Liver (tissue), 9 donors: ENCODE results near the gene PIK3CG. TPM values are rescaled to one million over a fixed set of nuclear protein-coding genes. Genes with fewer than 3 reads are reported as not detected.

Experiments used
- DNase-seq: peaks from one replicate; pipeline ENCODE4 v3.0.0-alpha.2; 2017; ENCODE audit warnings: low spot score
- H3K27ac ChIP-seq, 2 donors: one replicate each; pipeline ENCODE4 v1.7.0; 2013; ENCODE audit warnings: inconsistent platforms in 2 of 2, low read length in 2 of 2, control low read depth in 1 of 2, low read depth in 1 of 2, mild to moderate bottlenecking in 1 of 2
- H3K27me3 ChIP-seq, 4 donors: one replicate each; pipeline versions ENCODE4 v1.6.1 to v1.7.0; 2013; ENCODE audit warnings: low read length in 3 of 4, inconsistent platforms in 1 of 4, mild to moderate bottlenecking in 1 of 4, moderate library complexity in 1 of 4; ENCODE audit not compliant: control insufficient read depth in 4 of 4, insufficient read depth in 4 of 4
- H3K36me3 ChIP-seq, 4 donors: one replicate each; pipeline versions ENCODE4 v1.6.1 to v1.7.0; 2013; ENCODE audit warnings: low read length in 3 of 4, mild to moderate bottlenecking in 3 of 4, low read depth in 1 of 4, moderate library complexity in 1 of 4; ENCODE audit not compliant: control insufficient read depth in 4 of 4, insufficient read depth in 3 of 4
- H3K4me1 ChIP-seq, 4 donors: one replicate each; pipeline versions ENCODE4 v1.6.1 to v1.7.0; 2013; ENCODE audit warnings: low read length in 3 of 4, mild to moderate bottlenecking in 3 of 4, moderate library complexity in 1 of 4; ENCODE audit not compliant: control insufficient read depth in 4 of 4, insufficient read depth in 4 of 4
- H3K4me3 ChIP-seq, 3 donors: one replicate each; pipeline versions ENCODE4 v1.6.1 to v1.7.0; 2013; ENCODE audit warnings: low read length in 3 of 3, control low read depth in 1 of 3, low read depth in 1 of 3, mild to moderate bottlenecking in 1 of 3
- H3K9ac ChIP-seq, 2 donors: one replicate each; pipeline ENCODE4 v1.7.0; 2013; ENCODE audit warnings: low read length in 2 of 2, mild to moderate bottlenecking in 2 of 2, moderate library complexity in 2 of 2, control low read depth in 1 of 2, low read depth in 1 of 2
- H3K9me3 ChIP-seq, 4 donors: one replicate each; pipeline versions ENCODE4 v1.6.1 to v1.7.0; 2013; ENCODE audit warnings: low read length in 3 of 4; ENCODE audit not compliant: control insufficient read depth in 4 of 4
- EGR1 ChIP-seq, 2 donors: IDR thresholded peaks; 2 replicates each; pipeline ENCODE4 v1.6.1; 2016 to 2018; ENCODE audit warnings: antibody characterized with exemption in 2 of 2, low read depth in 2 of 2
- FOXA1 ChIP-seq: IDR thresholded peaks from 2 replicates; pipeline ENCODE4 v1.6.1; 2016; ENCODE audit warnings: antibody characterized with exemption
- GABPA ChIP-seq, 2 donors: IDR thresholded peaks in 1 of 2; conservative IDR thresholded peaks in 1 of 2; 2 replicates each; pipeline ENCODE4 v1.6.1; 2016; ENCODE audit warnings: antibody characterized with exemption in 2 of 2, mild to moderate bottlenecking in 1 of 2, moderate library complexity in 1 of 2
- HNF4A ChIP-seq, 2 donors: conservative IDR thresholded peaks; 2 replicates each; pipeline ENCODE4 v1.6.1; 2016; ENCODE audit warnings: antibody characterized with exemption in 2 of 2, mild to moderate bottlenecking in 2 of 2
- HNF4G ChIP-seq: IDR thresholded peaks from 2 replicates; pipeline ENCODE4 v1.6.1; 2016; ENCODE audit warnings: antibody characterized with exemption
- JUND ChIP-seq, 2 donors: IDR thresholded peaks; 2 replicates each; pipeline ENCODE4 v1.6.1; 2016; ENCODE audit warnings: antibody characterized with exemption in 2 of 2
- NR2F2 ChIP-seq: IDR thresholded peaks from 2 replicates; pipeline ENCODE4 v1.6.1; 2016; ENCODE audit warnings: antibody characterized with exemption
- RAD21 ChIP-seq, 2 donors: IDR thresholded peaks; 2 replicates each; pipeline ENCODE4 v1.6.1; 2016; ENCODE audit warnings: antibody characterized with exemption in 2 of 2, mild to moderate bottlenecking in 2 of 2
- RXRA ChIP-seq, 2 donors: IDR thresholded peaks; 2 replicates each; pipeline ENCODE4 v1.6.1; 2017 to 2018; ENCODE audit warnings: antibody characterized with exemption in 2 of 2, mild to moderate bottlenecking in 1 of 2
- SP1 ChIP-seq: IDR thresholded peaks from 2 replicates; pipeline ENCODE4 v1.6.1; 2018; ENCODE audit warnings: antibody characterized with exemption, mild to moderate bottlenecking
- TAF1 ChIP-seq: conservative IDR thresholded peaks from 2 replicates; pipeline ENCODE4 v1.6.1; 2016; ENCODE audit warnings: antibody characterized with exemption, mild to moderate bottlenecking
- YY1 ChIP-seq: IDR thresholded peaks from 2 replicates; pipeline ENCODE4 v1.6.1; 2016; ENCODE audit warnings: antibody characterized with exemption, mild to moderate bottlenecking
- WGBS: extraction: QIAGEN DNeasy Blood & Tissue Kit; methylation state at CpG from one replicate; pipeline ENCODE4 v1.1.7; 2013; 5-methylcytosine and 5-hydroxymethylcytosine counted together
- polyA plus RNA-seq, 2 donors: library from polyadenylated mRNA; stranded (reverse) in 1 of 2; unstranded in 1 of 2; fragments of 200-250 nt in 1 of 2; fragments of >200 nt in 1 of 2; fragmentation: Nextera tagmentation in 1 of 2; extraction: Ambion mirVana in 1 of 2; gene quantifications; one replicate each; pipeline versions ENCODE4 v1.2.1 to v1.2.3, GENCODE V29; 2013 to 2015
- total RNA-seq, 2 donors: library from RNA; depleted of rRNA; stranded (reverse); fragments of >200 nt; gene quantifications; one replicate each; pipeline ENCODE4 v1.2.3, GENCODE V29; 2014
- TF ChIP-seq, protein P1 (sequence below): IDR thresholded peaks from 2 replicates; pipeline ENCODE4 v1.6.1; 2016; ENCODE audit warnings: antibody characterized with exemption, mild to moderate bottlenecking
- TF ChIP-seq, protein P2 (sequence below): fragments of 150-350 bp; IDR thresholded peaks from 2 replicates; pipeline ENCODE4 v1.5.1; 2017; ENCODE audit warnings: improper control_type of control experiment, low read depth, low read length; ENCODE audit not compliant: missing input control
- TF ChIP-seq, protein P3 (sequence below): IDR thresholded peaks from 2 replicates; pipeline ENCODE4 v1.6.1; 2016; ENCODE audit warnings: antibody characterized with exemption
- TF ChIP-seq, protein P4 (sequence below): IDR thresholded peaks from 2 replicates; pipeline ENCODE4 v1.6.1; 2016; ENCODE audit warnings: antibody characterized with exemption
- donor health status: healthy.
- donor health status: healthy.
- donor health status: healthy.
- donor health status: healthy.
- donor health status: healthy.

PIK3CG gene
- total and polyA plus RNA-seq, 4 donors, result 0.36 to 4.1 (median 1.3) TPM

DNA sequence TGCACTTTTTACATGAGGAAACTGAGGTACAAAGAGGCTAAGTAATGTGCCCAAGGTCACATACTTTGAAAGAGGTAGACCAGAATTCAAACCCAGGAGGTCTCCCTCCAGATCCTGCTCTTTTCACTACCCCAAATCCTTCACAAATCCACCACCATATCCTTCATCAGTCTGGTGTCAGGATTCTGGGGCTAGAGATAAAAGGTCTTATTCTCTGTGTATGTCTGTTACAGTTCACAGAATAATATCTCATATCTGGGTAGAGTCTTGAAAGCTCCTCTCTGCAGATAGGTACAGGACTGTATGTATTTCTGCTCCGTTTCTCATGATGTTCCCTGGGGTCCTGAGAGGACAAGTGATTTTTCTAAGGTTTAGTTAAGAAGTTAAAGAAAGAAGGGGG, 4.9 kb downstream of the PIK3CG start (continued):
- TF ChIP-seq, protein P1, sequence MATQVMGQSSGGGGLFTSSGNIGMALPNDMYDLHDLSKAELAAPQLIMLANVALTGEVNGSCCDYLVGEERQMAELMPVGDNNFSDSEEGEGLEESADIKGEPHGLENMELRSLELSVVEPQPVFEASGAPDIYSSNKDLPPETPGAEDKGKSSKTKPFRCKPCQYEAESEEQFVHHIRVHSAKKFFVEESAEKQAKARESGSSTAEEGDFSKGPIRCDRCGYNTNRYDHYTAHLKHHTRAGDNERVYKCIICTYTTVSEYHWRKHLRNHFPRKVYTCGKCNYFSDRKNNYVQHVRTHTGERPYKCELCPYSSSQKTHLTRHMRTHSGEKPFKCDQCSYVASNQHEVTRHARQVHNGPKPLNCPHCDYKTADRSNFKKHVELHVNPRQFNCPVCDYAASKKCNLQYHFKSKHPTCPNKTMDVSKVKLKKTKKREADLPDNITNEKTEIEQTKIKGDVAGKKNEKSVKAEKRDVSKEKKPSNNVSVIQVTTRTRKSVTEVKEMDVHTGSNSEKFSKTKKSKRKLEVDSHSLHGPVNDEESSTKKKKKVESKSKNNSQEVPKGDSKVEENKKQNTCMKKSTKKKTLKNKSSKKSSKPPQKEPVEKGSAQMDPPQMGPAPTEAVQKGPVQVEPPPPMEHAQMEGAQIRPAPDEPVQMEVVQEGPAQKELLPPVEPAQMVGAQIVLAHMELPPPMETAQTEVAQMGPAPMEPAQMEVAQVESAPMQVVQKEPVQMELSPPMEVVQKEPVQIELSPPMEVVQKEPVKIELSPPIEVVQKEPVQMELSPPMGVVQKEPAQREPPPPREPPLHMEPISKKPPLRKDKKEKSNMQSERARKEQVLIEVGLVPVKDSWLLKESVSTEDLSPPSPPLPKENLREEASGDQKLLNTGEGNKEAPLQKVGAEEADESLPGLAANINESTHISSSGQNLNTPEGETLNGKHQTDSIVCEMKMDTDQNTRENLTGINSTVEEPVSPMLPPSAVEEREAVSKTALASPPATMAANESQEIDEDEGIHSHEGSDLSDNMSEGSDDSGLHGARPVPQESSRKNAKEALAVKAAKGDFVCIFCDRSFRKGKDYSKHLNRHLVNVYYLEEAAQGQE, result no peak
- TF ChIP-seq JUND (IDR thresholded peaks at IDR 0.05) (no peak), RXRA (IDR thresholded peaks at IDR 0.05) (no peak), NR2F2 (no peak), FOXA1 (no peak), SP1 (no peak), EGR1 (IDR thresholded peaks at IDR 0.05; ENCODE audit: low read depth in 2 of 2) (no peak), GABPA (IDR thresholded peaks at IDR 0.05 in 1 of 2, conservative IDR thresholded peaks at IDR 0.05 in 1 of 2) (no peak)

DNA sequence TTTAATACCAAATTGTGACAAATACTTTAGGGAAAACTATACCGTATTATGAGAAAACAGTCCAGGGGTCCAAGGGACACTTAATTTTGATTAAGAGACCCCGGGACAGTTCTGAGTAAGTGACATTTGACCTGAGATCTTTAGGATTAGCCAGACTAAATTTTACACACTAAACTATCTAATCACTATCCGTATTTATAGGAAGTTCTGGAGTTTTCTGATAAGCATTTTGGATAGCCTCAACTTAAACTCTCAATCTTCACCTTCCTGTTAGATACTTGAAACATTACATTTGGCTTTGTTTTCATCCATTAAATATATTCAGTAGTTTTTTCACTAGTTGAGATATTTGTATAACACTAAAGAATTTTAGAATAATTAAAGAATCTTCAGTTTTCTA, 5.4 kb downstream of the PIK3CG start:
- Histone ChIP-seq H3K4me3 (no peak overlapping the region), H3K27me3 (no peaks in the 10 kb centered on the region), H3K36me3 (no peaks in the 10 kb centered on the region), H3K27ac (no peak overlapping the region), H3K4me1 (no peaks in the 10 kb centered on the region), H3K9ac (no peak overlapping the region), H3K9me3 (no peaks in the 10 kb centered on the region)
- TF ChIP-seq YY1, result no peak
- TF ChIP-seq, protein P1, result no peak
- no peak for TF ChIP-seq FOXA1
- TF ChIP-seq HNF4A (conservative IDR thresholded peaks at IDR 0.05), result no peak
- TF ChIP-seq TAF1, result no peak
- no peak for TF ChIP-seq HNF4G
- no peak for TF ChIP-seq EGR1 (IDR thresholded peaks at IDR 0.05; ENCODE audit: low read depth in 2 of 2)
- TF ChIP-seq NR2F2, result no peak
- no peak for TF ChIP-seq GABPA (IDR thresholded peaks at IDR 0.05 in 1 of 2, conservative IDR thresholded peaks at IDR 0.05 in 1 of 2)
- no peak for TF ChIP-seq RAD21 (IDR thresholded peaks at IDR 0.05)
- no peak for TF ChIP-seq JUND (IDR thresholded peaks at IDR 0.05)
- TF ChIP-seq, protein P2, sequence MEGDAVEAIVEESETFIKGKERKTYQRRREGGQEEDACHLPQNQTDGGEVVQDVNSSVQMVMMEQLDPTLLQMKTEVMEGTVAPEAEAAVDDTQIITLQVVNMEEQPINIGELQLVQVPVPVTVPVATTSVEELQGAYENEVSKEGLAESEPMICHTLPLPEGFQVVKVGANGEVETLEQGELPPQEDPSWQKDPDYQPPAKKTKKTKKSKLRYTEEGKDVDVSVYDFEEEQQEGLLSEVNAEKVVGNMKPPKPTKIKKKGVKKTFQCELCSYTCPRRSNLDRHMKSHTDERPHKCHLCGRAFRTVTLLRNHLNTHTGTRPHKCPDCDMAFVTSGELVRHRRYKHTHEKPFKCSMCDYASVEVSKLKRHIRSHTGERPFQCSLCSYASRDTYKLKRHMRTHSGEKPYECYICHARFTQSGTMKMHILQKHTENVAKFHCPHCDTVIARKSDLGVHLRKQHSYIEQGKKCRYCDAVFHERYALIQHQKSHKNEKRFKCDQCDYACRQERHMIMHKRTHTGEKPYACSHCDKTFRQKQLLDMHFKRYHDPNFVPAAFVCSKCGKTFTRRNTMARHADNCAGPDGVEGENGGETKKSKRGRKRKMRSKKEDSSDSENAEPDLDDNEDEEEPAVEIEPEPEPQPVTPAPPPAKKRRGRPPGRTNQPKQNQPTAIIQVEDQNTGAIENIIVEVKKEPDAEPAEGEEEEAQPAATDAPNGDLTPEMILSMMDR, result no peak
- TF ChIP-seq, protein P3, sequence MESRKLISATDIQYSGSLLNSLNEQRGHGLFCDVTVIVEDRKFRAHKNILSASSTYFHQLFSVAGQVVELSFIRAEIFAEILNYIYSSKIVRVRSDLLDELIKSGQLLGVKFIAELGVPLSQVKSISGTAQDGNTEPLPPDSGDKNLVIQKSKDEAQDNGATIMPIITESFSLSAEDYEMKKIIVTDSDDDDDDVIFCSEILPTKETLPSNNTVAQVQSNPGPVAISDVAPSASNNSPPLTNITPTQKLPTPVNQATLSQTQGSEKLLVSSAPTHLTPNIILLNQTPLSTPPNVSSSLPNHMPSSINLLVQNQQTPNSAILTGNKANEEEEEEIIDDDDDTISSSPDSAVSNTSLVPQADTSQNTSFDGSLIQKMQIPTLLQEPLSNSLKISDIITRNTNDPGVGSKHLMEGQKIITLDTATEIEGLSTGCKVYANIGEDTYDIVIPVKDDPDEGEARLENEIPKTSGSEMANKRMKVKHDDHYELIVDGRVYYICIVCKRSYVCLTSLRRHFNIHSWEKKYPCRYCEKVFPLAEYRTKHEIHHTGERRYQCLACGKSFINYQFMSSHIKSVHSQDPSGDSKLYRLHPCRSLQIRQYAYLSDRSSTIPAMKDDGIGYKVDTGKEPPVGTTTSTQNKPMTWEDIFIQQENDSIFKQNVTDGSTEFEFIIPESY, result no peak
- TF ChIP-seq RXRA (IDR thresholded peaks at IDR 0.05), result no peak
- TF ChIP-seq SP1, result no peak
- TF ChIP-seq, protein P4, sequence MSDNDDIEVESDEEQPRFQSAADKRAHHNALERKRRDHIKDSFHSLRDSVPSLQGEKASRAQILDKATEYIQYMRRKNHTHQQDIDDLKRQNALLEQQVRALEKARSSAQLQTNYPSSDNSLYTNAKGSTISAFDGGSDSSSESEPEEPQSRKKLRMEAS, result no peak
- DNase-seq, result no peak
- 51% methylated on average over 3 of the region's 3 CpGs for WGBS
